Lower leg skin (tissue), 4 donors: ENCODE results near the gene C4orf50. TPM values are rescaled to one million over a fixed set of nuclear protein-coding genes. Genes with fewer than 3 reads are reported as not detected.

Source experiments
- DNase-seq, 2 donors: peaks; one replicate each; pipeline ENCODE4 v3.0.0-alpha.2; 2019; ENCODE audit warnings: low spot score in 2 of 2
- H3K4me3 ChIP-seq: fragments of 200-600 bp; sonication (generic); 2 replicates; pipeline ENCODE4 v1.5.1; 2017; ENCODE audit warnings: mild to moderate bottlenecking, low read depth; ENCODE audit not compliant: poor library complexity, severe bottlenecking
- POLR2A ChIP-seq, 2 donors: fragments of 450-650 bp; IDR thresholded peaks; one replicate each; pipeline ENCODE4 v1.6.1; 2016 to 2017; ENCODE audit warnings: antibody characterized with exemption in 2 of 2, mild to moderate bottlenecking in 1 of 2, moderate library complexity in 1 of 2
- WGBS, 2 donors: methylation state at CpG; one replicate each; pipeline ENCODE4 v1.1.5; 2018; 5-methylcytosine and 5-hydroxymethylcytosine counted together
- intact Hi-C: fragments of 100-400 bp; cut with DNase I; formaldehyde crosslinking; loops from one replicate; pipeline ENCODE4 v1.15.0; 2023; ENCODE audit warnings: low total_unique reads
- total RNA-seq, 4 donors: library from RNA; depleted of rRNA; stranded (reverse); fragments of >200 nt; gene quantifications; one replicate each; pipeline ENCODE4 v1.1.0, GENCODE V29; 2016
- TF ChIP-seq, protein P1 (sequence below), 3 donors: fragments of 450-650 bp; IDR thresholded peaks; one replicate each; pipeline ENCODE4 v1.5.1; 2016; ENCODE audit warnings: antibody characterized with exemption in 3 of 3, mild to moderate bottlenecking in 3 of 3, moderate library complexity in 2 of 3

Gene C4orf50
- total RNA-seq, 4 donors from 2014 or later: not detected

DNA sequence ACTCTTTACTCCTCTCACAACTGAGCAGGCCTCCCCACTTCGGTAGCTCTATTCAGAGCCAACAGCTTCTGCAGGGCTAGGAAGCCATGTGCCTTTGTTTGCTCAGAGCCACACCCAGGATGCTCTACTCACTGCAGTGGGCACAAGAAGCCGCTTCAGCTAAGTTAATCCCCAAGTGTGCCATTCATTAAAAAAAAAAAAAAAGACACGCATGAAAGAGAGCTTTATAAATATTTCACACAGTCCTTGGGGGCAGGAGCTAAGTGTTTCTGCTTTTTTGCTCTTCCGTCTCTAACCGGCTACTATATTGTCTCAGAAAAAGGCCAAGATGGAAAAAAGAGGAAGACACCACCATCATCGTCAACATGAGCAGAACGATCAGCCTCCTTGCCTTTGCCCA is 133.4 kb downstream of the C4orf50 start:
- DNase-seq: no peak
- H3K4me3 ChIP-seq: no peak overlapping the region
- intact Hi-C loops: no loop called here
- whole genome bisulfite sequencing, 2 donors: 63 to 70% methylated on average over 7 of the region's 7 CpGs
- TF ChIP-seq POLR2A (IDR thresholded peaks at IDR 0.05): no peak
- TF ChIP-seq, protein P1, sequence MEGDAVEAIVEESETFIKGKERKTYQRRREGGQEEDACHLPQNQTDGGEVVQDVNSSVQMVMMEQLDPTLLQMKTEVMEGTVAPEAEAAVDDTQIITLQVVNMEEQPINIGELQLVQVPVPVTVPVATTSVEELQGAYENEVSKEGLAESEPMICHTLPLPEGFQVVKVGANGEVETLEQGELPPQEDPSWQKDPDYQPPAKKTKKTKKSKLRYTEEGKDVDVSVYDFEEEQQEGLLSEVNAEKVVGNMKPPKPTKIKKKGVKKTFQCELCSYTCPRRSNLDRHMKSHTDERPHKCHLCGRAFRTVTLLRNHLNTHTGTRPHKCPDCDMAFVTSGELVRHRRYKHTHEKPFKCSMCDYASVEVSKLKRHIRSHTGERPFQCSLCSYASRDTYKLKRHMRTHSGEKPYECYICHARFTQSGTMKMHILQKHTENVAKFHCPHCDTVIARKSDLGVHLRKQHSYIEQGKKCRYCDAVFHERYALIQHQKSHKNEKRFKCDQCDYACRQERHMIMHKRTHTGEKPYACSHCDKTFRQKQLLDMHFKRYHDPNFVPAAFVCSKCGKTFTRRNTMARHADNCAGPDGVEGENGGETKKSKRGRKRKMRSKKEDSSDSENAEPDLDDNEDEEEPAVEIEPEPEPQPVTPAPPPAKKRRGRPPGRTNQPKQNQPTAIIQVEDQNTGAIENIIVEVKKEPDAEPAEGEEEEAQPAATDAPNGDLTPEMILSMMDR (IDR thresholded peaks at IDR 0.05): no peak

DNA sequence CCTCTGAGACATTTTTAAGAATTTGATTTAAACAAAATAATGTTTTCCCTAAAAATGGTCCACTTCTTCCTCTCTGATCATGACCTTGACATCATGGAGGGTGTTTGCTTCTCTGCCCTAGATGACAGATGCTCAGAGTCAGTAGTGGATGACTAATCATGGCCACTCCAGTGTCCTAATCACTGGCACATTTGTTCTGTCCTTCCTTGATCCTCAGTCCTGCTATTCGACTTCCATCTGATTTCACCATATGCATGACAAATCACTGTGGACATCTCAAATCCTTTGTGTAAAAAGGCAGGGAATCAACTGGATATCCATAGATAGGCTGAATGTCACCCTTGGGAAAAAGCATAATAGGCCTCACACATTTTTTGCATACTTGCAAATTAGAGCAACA is 134.3 kb downstream of the C4orf50 start:
- intact Hi-C loops: no loop called here
- TF ChIP-seq, protein P1 (IDR thresholded peaks at IDR 0.05): no peak
- 67 to 85% methylated on average over 1 of the region's 1 CpG for WGBS, 2 donors

DNA sequence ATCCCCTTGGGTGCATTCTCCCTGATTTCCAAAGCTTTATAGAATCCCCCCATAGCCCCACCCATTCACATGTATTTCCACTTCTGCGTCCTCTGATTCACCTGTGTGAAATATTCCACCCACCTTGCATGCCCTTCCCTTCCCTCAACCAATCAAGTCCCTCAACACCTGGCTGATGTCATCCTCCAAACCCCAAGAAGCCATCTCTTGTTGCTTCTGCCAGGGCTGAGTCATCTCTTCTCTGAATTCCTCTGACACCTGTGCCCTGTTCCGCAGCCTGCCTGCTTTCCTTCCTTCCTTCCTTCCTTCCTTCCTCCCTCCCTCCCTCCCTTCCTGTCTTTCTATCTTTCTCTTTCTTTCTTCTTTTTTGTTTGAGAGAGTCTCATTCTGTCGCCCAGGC is 135.3 kb downstream of the C4orf50 start:
- intact Hi-C loops: no loop called here
- WGBS, 2 donors: 74 to 86% methylated on average over 3 of the region's 3 CpGs
- no peak overlapping the region for H3K4me3 ChIP-seq
- no peak for DNase-seq
- TF ChIP-seq, protein P1 (IDR thresholded peaks at IDR 0.05): no peak
- TF ChIP-seq POLR2A (IDR thresholded peaks at IDR 0.05): no peak

More for the DNA sequence above, 134.3 kb downstream of the C4orf50 start:
- no peak overlapping the region for H3K4me3 ChIP-seq
- no peak for DNase-seq

DNA sequence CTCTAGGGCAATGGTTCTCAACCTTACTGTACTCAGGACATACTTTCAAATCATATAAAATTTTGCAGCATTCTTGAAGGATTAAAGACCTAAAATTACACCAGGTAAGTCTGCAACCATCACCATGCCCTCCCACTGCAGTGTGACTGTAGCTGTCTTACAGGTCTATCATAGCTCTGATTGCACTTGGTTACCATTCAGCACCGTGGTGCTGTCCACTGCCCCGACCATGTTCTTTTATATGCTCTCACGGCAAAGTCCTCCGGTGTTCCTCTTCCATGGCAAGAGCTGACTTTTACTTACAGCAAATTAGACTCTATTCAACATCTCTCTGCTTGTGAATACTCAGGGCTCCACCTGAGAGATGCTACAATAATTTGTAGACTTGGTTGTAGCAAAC is 136.9 kb downstream of the C4orf50 start:
- WGBS, 2 donors: 25 to 34% methylated on average over 4 of the region's 4 CpGs
- no peak for DNase-seq
- intact Hi-C loops: no loop called here
- H3K4me3 ChIP-seq: no peak overlapping the region
- TF ChIP-seq POLR2A (IDR thresholded peaks at IDR 0.05): no peak
- TF ChIP-seq, protein P1 (IDR thresholded peaks at IDR 0.05): no peak

DNA sequence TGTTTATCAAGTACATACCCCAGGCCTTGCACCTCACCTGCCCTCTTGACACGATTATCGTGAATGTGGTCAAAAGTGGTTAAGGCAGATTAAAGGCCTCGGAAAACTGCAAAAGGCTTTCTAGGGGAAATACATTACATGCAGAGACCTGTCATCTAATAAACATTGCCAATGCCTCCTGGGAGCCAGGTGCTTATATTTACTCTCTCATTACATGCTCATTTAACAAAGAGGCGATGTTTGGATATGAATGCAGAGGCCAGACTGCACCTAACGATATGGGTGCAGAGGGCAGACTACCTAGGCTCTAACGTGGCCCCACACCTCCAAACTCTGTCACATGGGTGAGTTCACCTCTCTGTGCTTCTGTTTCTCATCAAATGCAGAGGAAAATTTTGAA is 139.9 kb downstream of the C4orf50 start:
- intact Hi-C loops: no loop called here
- no peak for TF ChIP-seq POLR2A (IDR thresholded peaks at IDR 0.05)
- TF ChIP-seq, protein P1 (IDR thresholded peaks at IDR 0.05): no peak
- no peak overlapping the region for H3K4me3 ChIP-seq
- WGBS, 2 donors: 60 to 67% methylated on average over 6 of the region's 6 CpGs
- no peak for DNase-seq

DNA sequence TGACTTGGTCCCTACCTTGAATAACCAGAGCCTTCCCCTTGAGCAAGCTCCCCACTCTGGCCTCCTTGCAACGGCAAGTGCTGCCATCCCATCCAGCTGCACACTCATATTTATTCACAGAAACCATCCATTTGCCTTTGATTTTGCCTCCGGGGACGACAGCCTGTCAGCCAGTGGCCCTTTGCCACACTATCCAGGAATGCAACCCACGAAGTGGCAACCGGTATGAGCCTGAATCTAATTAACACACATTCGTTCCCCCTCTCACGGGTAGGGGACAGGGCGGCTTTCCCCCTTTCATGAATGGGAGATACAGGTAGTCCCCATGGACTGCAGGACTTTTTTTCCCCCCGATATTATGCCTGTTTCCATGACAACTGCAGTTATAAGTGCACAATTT is 140.8 kb downstream of the C4orf50 start:
- H3K4me3 ChIP-seq: no peak overlapping the region
- DNase-seq: no peak
- 80 to 84% methylated on average over 9 of the region's 9 CpGs for WGBS, 2 donors
- intact Hi-C loops: no loop called here
- TF ChIP-seq, protein P1 (IDR thresholded peaks at IDR 0.05): no peak
- TF ChIP-seq POLR2A (IDR thresholded peaks at IDR 0.05): no peak
